HepG2 (cell line): Measurements from ENCODE around the gene NEMF. TPM values are rescaled to one million over a fixed set of nuclear protein-coding genes. Genes with fewer than 3 reads are reported as not detected.

ENCODE experiments used
- ATAC-seq: fragments of 200-7000 bp; cut with Tn5 transposase; 3 replicates; pipeline ENCODE4 v1.9.1; 2020; ENCODE audit warnings: mild to moderate bottlenecking, moderate library complexity
- BruUV-seq: library from RNA; stranded (reverse); fragments of 400-500 nt; replicated peaks from 2 replicates; lab custom pipeline; 2021; lab: Mats Ljungman, UMichigan
- CTCF ChIA-PET: fragments of 300-600 bp; formaldehyde crosslinking; extraction: SDS; loops from one replicate; lab custom pipeline; 2021; ENCODE audit warnings: low total read pairs, inconsistent platforms, low intra/inter-chr PET ratio; lab: Yijun Ruan, JAX
- POLR2A ChIA-PET: fragments of 350-600 bp; sonication (Branson Sonifier 250); formaldehyde crosslinking; loops from one replicate; lab custom pipeline; 2020; ENCODE audit warnings: antibody characterized with exemption, inconsistent platforms; lab: Yijun Ruan, JAX
- DNase-seq: peaks from one replicate; pipeline ENCODE4 v3.0.0-alpha.2; 2015; ENCODE audit warnings: low spot score
- FAIRE-seq: peaks from 3 replicates; lab custom pipeline; 2011; peaks lifted over from hg19 to GRCh38; lab: Jason Lieb, UNC
- H2AFZ ChIP-seq: one replicate; pipeline ENCODE4 v1.6.1; 2011; ENCODE audit warnings: low read length, inconsistent platforms
- H3K27ac ChIP-seq: fragments of 300-600 bp; 3 replicates; pipeline ENCODE4 v1.8.0; 2011; ENCODE audit warnings: mixed run types, mild to moderate bottlenecking, mixed read lengths, low read length, inconsistent platforms; ENCODE audit not compliant: insufficient read depth; ENCODE audit errors: extremely low read length
- H3K27me3 ChIP-seq, 2 experiments: fragments of 200-600 bp in 1 of 2; 2 replicates in 1 of 2; 3 replicates in 1 of 2; pipeline versions ENCODE4 v1.6.0 to v1.8.0; 2011; ENCODE audit warnings: low read length in 2 of 2, mild to moderate bottlenecking in 2 of 2, moderate library complexity in 2 of 2, inconsistent platforms in 1 of 2; ENCODE audit not compliant: insufficient read depth in 2 of 2, control insufficient read depth in 1 of 2
- H3K36me3 ChIP-seq, 2 experiments: fragments of 200-600 bp in 1 of 2; replicated peaks in 1 of 2; 2 replicates in 1 of 2; 3 replicates in 1 of 2; pipeline versions ENCODE4 v1.5.1 to v1.8.0; 2011; ENCODE audit warnings: low read length in 2 of 2, inconsistent platforms in 1 of 2; ENCODE audit not compliant: insufficient read depth in 2 of 2, control insufficient read depth in 1 of 2
- H3K4me1 ChIP-seq: 2 replicates; pipeline ENCODE4 v1.5.1; 2012; ENCODE audit warnings: low read length, inconsistent platforms; ENCODE audit not compliant: insufficient read depth
- H3K4me2 ChIP-seq: 2 replicates; pipeline ENCODE4 v1.6.0; 2011; ENCODE audit warnings: low read depth, low read length, inconsistent platforms
- H3K4me3 ChIP-seq, 3 experiments: fragments of 200-600 bp in 1 of 3; sonication (generic), shearing (Covaris generic) in 1 of 3; replicated peaks in 1 of 3; 2 replicates each; pipeline ENCODE4 v1.5.1; 2011 to 2016; ENCODE audit warnings: low read length in 3 of 3, inconsistent platforms in 2 of 3, low read depth in 2 of 3, mild to moderate bottlenecking in 2 of 3, control low read depth in 1 of 3, mixed read lengths in 1 of 3; ENCODE audit not compliant: insufficient read depth in 1 of 3
- H3K79me2 ChIP-seq: one replicate; pipeline ENCODE4 v1.6.1; 2011; ENCODE audit warnings: low read length, inconsistent platforms; ENCODE audit not compliant: insufficient read depth
- H3K9ac ChIP-seq: 2 replicates; pipeline ENCODE4 v1.6.0; 2011; ENCODE audit warnings: mild to moderate bottlenecking, low read depth, low read length, inconsistent platforms; ENCODE audit not compliant: insufficient read depth
- H3K9me3 ChIP-seq: 2 replicates; pipeline ENCODE4 v1.5.1; 2012; ENCODE audit warnings: mild to moderate bottlenecking, low read length
- H4K20me1 ChIP-seq: 2 replicates; pipeline ENCODE4 v1.6.0; 2011; ENCODE audit warnings: inconsistent platforms, mild to moderate bottlenecking, low read length, moderate library complexity; ENCODE audit not compliant: insufficient read depth
- KDM4B ChIP-seq: sonication (generic); formaldehyde crosslinking; IDR thresholded peaks from 2 replicates; pipeline ENCODE4 v1.4.0; 2020; ENCODE audit warnings: missing genetic modification reagents
- PPARG ChIP-seq: conservative IDR thresholded peaks from 2 replicates; pipeline ENCODE4 v1.6.1; 2016; ENCODE audit warnings: missing biosample characterization, missing genetic modification reagents
- ZC3H13 ChIP-seq: sonication (generic); formaldehyde crosslinking; IDR thresholded peaks from 2 replicates; pipeline ENCODE4 v1.8.1; 2023; ENCODE audit warnings: mild to moderate bottlenecking, missing genetic modification reagents, moderate library complexity
- ZMAT3 ChIP-seq: sonication (generic); formaldehyde crosslinking; conservative IDR thresholded peaks from 2 replicates; pipeline ENCODE4 v1.7.0; 2021; ENCODE audit warnings: missing genetic modification reagents
- ZNF543 ChIP-seq: sonication (generic); formaldehyde crosslinking; IDR thresholded peaks from 2 replicates; pipeline ENCODE4 v1.4.0; 2020; ENCODE audit warnings: mild to moderate bottlenecking, missing genetic modification reagents
- ZNF747 ChIP-seq: sonication (generic); formaldehyde crosslinking; IDR thresholded peaks from 2 replicates; pipeline ENCODE4 v1.8.1; 2023; ENCODE audit warnings: missing genetic modification reagents, mild to moderate bottlenecking, borderline replicate concordance
- ZNF772 ChIP-seq: sonication (generic); formaldehyde crosslinking; IDR thresholded peaks from 2 replicates; pipeline ENCODE4 v1.5.0; 2020; ENCODE audit warnings: mild to moderate bottlenecking, missing genetic modification reagents
- WGBS: methylation state at CpG from one replicate; pipeline ENCODE4 v1.1.6; 2017; ENCODE audit warnings: low lambda C conversion rate; 5-methylcytosine and 5-hydroxymethylcytosine counted together
- in situ Hi-C: cut with HindIII; loops from 2 replicates; pipeline ENCODE4 v1.10.0; 2017; ENCODE audit warnings: low pct_unique_long_range_greater_than_20kb; ENCODE audit not compliant: extremely low pct_ligation_motif_present
- intact Hi-C: fragments of 100-400 bp; cut with micrococcal nuclease; formaldehyde crosslinking; loops from one replicate; pipeline ENCODE4 v1.10.0; 2022; ENCODE audit not compliant: unreplicated experiment
- polyA plus RNA-seq, 8 experiments: library from polyadenylated mRNA; depleted of rRNA in 3 of 8; stranded (reverse) in 7 of 8; unstranded in 1 of 8; fragments of >200 nt; fragmentation: Illumina TruSeq in 4 of 8; extraction: Trizol in 4 of 8; gene quantifications; 2 replicates each; pipeline versions ENCODE4 v1.2.1 to v1.2.3, GENCODE V29; 2011 to 2016; ENCODE audit warnings: low read depth in 4 of 8, missing spikeins in 1 of 8, mixed read lengths in 1 of 8; ENCODE audit not compliant: insufficient read depth in 1 of 8
- total RNA-seq, 5 experiments: library from RNA; depleted of rRNA; stranded (reverse); fragments of >200 nt; fragmentation: Illumina TruSeq; extraction: Trizol; gene quantifications; 2 replicates each; pipeline ENCODE4 v1.2.3, GENCODE V29; 2016; ENCODE audit warnings: low read depth in 1 of 5
- TF ChIP-seq, protein P1 (sequence below), 2 experiments: sonication (generic) in 1 of 2; formaldehyde crosslinking in 1 of 2; IDR thresholded peaks; 2 replicates each; pipeline versions ENCODE4 v1.6.1 to v1.9.0; 2014 to 2022; ENCODE audit warnings: antibody characterized with exemption in 1 of 2, borderline replicate concordance in 1 of 2, inconsistent platforms in 1 of 2, low read depth in 1 of 2, missing genetic modification reagents in 1 of 2

The NEMF gene
- total and polyA plus RNA-seq, 2 of the 13 experiments (the other 11 are each of a cell fraction or from before 2014, with no cell fraction given): 21.3 to 57.9 TPM

DNA sequence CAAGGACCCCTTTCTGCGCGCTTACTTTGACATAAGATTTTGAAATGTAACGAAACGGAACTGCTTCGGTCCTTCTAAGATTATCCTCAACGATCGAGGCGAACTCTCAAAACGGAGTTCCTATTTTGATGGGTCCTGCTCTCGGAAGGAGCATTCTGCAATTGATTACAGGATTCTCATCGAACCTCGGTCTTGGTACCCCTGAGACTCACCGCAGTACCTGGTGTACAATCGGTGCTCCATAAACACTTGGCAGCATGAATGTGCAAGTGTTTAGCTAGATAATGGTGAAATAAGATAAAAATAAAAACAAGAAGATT lies 530 bp upstream of the NEMF start (continued):
- TF ChIP-seq, protein P1, sequence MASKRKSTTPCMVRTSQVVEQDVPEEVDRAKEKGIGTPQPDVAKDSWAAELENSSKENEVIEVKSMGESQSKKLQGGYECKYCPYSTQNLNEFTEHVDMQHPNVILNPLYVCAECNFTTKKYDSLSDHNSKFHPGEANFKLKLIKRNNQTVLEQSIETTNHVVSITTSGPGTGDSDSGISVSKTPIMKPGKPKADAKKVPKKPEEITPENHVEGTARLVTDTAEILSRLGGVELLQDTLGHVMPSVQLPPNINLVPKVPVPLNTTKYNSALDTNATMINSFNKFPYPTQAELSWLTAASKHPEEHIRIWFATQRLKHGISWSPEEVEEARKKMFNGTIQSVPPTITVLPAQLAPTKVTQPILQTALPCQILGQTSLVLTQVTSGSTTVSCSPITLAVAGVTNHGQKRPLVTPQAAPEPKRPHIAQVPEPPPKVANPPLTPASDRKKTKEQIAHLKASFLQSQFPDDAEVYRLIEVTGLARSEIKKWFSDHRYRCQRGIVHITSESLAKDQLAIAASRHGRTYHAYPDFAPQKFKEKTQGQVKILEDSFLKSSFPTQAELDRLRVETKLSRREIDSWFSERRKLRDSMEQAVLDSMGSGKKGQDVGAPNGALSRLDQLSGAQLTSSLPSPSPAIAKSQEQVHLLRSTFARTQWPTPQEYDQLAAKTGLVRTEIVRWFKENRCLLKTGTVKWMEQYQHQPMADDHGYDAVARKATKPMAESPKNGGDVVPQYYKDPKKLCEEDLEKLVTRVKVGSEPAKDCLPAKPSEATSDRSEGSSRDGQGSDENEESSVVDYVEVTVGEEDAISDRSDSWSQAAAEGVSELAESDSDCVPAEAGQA (IDR thresholded peaks at IDR 0.05; ENCODE audit: low read depth): no peak
- TF ChIP-seq, protein P1 (CRISPR knock-in tag; IDR thresholded peaks at IDR 0.05; ENCODE audit: borderline replicate concordance): 0 out of 2 replicates have a peak, but pooled peaks have one; percentile 2
- TF ChIP-seq ZNF543 (peak; percentile 48; the same call in 1 of the 2 replicates), PPARG (0 out of 2 replicates have a peak, but pooled peaks have one; percentile 5), ZMAT3 (CRISPR knock-in tag) (no peak)

DNA sequence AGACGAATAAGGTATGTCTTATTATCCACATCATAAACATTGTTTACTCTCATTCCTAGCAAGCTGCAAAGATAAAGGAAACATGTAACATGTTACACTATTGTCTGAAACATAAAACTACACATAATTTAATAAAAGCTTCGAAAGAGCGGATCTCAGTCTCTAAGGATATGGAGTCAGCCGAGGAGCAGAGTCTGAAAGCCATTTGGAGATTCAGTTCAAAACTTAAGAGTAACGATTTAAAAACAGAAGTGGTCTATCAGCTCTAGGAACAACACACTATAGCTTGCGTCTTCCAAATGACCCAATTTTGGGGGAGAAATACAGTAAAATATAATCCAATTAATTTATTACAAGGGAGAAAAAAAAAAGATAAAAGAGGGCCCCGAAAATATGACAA lies 775 bp downstream of the NEMF start:
- H3K4me1 ChIP-seq: peaks cover 19% of the 10 kb centered on the region
- no TSS peak for BruUV-seq
- DNase-seq (no peak), ATAC-seq (no peak), FAIRE-seq (no peak)
- TF ChIP-seq ZC3H13 (CRISPR knock-in tag): no peak
- no peak for TF ChIP-seq KDM4B (CRISPR knock-in tag)
- TF ChIP-seq ZNF747: no peak
- TF ChIP-seq ZNF772 (CRISPR knock-in tag): no peak
- in situ Hi-C loops: loop anchor here (25.0 kb wide), 2 partner anchors 385 to 685 kb away; partner anchors contain the start of genes MAP4K5 and SOS2
- peak overlapping the region; percentile 99 for H3K9ac ChIP-seq
- H3K4me3 ChIP-seq: peak overlapping the region; percentile 95 to 97 (median 96)
- POLR2A ChIA-PET: interaction anchor here (0.8 to 3.0 kb wide), 14 partner anchors 8 to 267 kb away, joined by 3 to 35 read pairs (median 6); partner anchors contain the start of genes ARF6, KLHDC1, MGAT2 and RPL36AL
- H3K4me2 ChIP-seq: peak overlapping the region; percentile 89
- no peak overlapping the region for H2AFZ ChIP-seq
- peaks cover 36% of the 10 kb centered on the region for H3K79me2 ChIP-seq
- H3K27ac ChIP-seq: peak overlapping the region; percentile 89
- H3K27me3 ChIP-seq: no peaks in the 10 kb centered on the region; a peak in 1 of 5 replicates
- no peaks in the 10 kb centered on the region for H3K9me3 ChIP-seq
- WGBS: 4% methylated on average over 7 of the region's 7 CpGs
- no peaks in the 10 kb centered on the region for H4K20me1 ChIP-seq
- peaks cover 0 to 14% of the 10 kb centered on the region in 2 experiments; a peak in 3 of 5 replicates for H3K36me3 ChIP-seq
- CTCF ChIA-PET: interaction anchor here (1.3 to 3.7 kb wide), 2 partner anchors 10 to 253 kb away, joined by 3 to 40 read pairs; no protein-coding TSS in a partner anchor
- intact Hi-C loops: loop anchor here (1.0 to 5.0 kb wide), 2 partner anchors 160 to 218 kb away; partner anchors contain the start of gene KLHDC1
